Hematopoietic multipotent progenitor cell (in vitro differentiated cells): ENCODE data around the gene COMMD3. TPM values are rescaled to one million over a fixed set of nuclear protein-coding genes. Genes with fewer than 3 reads are reported as not detected.

Experiments
- DNase-seq, 3 donors: peaks; one replicate each; pipeline ENCODE4 v3.0.0-alpha.2; 2011 to 2015; ENCODE audit warnings: low read depth in 2 of 3, low spot score in 2 of 3
- total RNA-seq: library from RNA; depleted of rRNA; stranded (reverse); fragments of >200 nt; gene quantifications from one replicate; pipeline ENCODE4 v1.2.3, GENCODE V29; 2012

COMMD3 gene
- total RNA-seq, 1 donor: 19.7 TPM

- DNase-seq: no peak
Measured at GRCh38 chr10:22319547-22319979, 3.4 kb downstream of the COMMD3 start.

- peak in 1 of 3 donors; percentile 40 for DNase-seq
Measured at GRCh38 chr10:22319980-22320558, 3.9 kb downstream of the COMMD3 start.

DNA sequence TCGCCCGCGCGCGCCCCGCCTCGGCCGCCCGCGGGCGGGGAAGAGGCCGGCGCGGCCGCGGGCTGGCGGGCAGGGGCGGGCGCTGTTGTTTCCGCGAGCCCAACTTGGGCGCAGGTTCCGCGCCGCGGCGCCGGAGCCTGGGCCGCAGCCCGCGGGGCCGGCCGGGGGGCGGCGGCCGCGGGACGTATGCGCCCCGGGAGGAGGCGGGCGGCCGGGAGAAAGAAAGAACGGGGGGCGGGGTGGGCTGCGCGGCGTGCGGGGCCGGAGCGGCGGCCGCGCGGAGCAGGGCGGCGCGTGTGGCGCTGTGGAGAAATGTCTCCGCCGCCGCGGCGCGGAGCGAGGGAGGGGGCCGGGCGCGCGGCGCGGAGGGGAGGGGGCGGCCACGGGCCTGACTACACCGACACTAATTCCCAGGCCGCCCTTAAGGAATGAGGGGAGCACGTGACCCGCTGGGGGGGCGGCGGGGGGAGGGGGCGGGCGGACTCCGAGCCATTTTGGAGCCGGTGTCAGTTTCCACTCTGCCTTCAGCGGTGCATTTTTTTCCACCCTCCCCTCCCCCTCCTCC is 4.5 kb downstream of the COMMD3 start, which contains the start of gene BMI1:
Gene BMI1, plus strand, starts transcription at position 509 of the 565 bp plus-strand sequence. CDS start 5,351 bp downstream, outside the sequence.
- peak in 2 of 3 donors; percentile 78 to 86 for DNase-seq

- DNase-seq: peak in 1 of 3 donors; percentile 69
Measured at GRCh38 chr10:22321156-22321923, 5.2 kb downstream of the COMMD3 start.

DNA sequence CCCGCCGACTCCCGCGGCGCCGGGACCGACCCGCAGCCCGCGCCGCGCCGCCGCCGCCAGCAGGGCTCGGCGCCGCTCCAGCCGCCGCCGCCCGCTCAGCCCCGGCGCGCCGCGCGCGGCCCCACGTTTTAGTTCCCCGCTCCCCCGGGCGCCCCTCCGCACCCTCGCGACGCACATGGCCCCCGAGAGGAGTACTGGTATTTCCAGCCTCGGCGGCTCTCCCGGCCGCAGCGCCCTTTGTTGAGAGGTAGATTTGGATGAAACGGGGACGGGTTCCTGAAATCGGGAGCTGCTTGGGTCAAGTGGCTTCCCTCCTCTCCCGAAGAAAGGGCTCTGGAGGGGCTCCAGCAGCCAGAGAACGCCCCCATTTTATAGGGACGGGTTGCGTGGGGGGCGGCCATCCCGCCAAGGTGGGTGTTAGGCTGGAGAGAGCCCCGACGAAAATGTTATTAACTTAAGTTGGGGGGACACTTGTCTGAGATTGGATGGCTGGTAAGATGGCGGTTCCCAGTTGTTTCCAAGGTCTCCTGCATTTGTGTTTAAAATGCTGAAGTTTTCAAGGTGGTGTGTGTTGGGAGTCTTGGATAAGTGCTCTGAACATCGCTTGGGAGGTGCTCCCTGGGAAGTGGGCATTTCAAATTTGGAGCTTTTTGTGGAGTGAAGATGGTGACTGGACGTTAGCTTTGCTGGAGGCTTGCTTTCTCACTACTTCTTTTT is 5.9 kb downstream of the COMMD3 start:
- DNase-seq: no peak

DNA sequence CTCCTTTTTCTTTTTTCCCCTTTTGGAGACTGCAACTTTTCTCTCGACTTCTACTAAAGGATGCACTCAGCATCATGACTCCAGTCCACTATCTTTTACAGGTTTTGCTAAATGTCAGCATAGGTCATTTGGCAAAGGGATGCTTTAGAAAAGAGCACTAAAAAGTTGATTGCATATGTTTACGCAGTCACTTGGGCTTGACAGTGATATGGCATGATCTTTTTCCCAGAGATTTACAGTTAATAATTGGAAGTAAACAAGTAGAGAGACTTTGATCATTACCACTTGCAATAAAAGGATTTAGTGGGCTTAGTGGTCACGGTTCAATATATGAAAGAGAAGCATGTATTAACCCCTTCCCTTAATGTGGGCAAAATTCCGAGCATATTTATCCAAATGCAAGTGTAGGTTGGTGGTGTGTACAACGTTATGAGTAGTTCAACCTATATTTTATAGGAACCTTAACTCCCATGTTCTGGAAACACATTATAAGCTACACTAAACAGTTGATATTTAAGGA is 6.5 kb downstream of the COMMD3 start:
- no peak for DNase-seq

DNA sequence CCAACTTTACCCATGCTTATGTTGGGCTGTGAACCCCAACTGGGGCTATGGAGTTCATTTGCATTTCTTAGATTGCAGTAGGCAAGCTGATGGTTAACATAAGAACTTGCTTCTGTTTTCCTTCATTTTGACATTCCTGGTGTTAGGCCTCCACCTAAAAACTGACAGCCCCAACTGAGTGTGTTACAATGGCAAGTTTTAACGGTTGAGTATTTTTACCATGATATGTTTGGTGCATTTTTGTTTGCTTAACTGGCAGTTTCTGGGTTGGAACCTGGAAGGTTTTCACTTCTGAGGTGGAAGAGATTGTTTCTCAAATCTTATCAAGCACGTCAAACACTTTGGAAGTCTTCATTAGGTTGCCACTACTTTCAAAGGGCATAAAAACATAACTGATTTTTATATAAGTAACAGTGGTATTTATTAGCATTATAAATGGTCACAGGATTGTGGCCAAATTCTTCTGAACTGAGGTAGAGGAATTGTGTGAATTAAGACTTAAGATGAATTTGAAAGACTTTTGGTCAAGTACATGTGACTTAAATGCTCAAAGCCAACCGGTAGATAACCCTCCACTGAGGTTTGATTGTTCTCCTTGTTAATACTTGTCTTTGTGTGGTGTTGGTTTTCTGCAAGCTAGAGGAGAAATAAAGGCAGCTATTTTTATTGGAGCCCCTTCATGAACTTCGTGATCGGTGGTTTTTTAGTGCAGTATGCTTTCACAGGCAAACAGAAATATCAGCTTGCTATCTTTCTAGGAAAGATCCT is 7.5 kb downstream of the COMMD3 start:
- no peak for DNase-seq

DNA sequence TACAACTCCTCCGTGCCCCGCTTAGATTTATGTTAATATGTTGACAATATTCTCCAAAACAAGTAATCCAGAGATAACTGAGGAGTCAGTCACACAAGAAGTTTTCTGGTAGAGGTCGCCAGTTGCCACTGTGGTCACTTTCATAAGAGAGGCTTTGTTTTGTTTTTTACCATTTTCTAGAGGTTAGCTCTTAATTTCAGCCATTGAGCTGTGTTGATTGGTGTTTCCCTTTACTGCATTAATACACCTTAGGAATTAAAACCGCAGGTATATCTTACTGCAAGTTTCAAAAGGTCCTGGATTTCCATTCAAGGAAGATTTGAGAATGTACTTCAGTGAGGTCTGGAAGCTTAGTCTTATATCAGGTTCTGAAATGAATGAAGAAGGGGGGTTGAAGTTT is 8.2 kb downstream of the COMMD3 start:
- DNase-seq: no peak

DNA sequence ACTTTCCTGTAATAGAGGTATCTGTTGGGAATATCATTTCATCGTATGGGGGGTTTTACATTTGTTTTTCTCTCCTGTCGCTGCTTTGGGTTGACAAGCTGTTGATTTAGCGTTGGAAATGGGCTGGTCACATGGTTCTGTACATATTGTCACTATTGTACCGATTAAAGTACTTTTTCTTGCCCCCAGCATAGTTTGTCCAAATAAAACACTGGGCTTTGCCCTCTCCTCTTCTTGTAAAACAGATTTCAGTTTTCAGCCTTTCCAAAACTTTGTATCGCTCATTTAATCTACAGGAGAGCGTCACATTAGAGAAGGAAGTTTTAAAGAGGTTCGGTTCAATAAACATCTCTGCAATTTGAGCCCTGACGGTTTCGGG is 8.7 kb downstream of the COMMD3 start:
- no peak for DNase-seq

- DNase-seq: peak in 2 of 3 donors; percentile 81 to 85
Measured at GRCh38 chr10:22325272-22326144, 9.3 kb downstream of the COMMD3 start.

- no peak for DNase-seq
Measured at GRCh38 chr10:22326145-22326702, 10.0 kb downstream of the COMMD3 start.

DNA sequence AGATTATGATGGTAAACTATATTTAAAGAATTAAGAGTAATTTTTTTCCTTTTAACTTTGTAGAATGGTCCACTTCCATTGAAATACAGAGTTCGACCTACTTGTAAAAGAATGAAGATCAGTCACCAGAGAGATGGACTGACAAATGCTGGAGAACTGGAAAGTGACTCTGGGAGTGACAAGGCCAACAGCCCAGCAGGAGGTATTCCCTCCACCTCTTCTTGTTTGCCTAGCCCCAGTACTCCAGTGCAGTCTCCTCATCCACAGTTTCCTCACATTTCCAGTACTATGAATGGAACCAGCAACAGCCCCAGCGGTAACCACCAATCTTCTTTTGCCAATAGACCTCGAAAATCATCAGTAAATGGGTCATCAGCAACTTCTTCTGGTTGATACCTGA is 13.0 kb downstream of the COMMD3 start:
- DNase-seq: no peak

DNA sequence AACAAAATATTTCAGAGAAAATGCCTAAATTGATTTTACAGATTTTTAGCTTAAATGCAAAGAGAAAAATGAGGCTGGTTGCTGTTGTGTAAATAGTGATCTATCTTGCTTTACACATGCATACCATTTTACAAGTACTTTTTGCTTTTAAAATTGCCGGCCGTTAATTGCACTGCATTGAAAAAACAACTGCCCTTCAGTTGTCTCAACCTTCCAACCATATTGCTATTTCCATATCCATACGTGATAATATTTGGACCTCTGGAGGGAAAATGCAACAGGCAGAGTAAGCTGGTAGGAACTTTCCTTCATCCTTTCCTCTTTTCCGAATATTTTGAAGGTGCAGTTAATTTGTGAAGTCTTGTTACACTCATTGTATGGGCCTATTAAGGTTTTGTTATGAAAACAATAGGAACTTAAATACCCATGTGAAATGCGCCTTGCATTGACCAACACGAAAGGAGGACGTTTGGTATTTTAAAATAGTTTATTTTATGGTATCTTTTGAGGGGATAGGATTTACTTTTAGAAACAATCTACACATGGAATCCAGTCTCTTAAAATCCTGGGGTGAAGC is 16.0 kb downstream of the COMMD3 start:
- no peak for DNase-seq

DNA sequence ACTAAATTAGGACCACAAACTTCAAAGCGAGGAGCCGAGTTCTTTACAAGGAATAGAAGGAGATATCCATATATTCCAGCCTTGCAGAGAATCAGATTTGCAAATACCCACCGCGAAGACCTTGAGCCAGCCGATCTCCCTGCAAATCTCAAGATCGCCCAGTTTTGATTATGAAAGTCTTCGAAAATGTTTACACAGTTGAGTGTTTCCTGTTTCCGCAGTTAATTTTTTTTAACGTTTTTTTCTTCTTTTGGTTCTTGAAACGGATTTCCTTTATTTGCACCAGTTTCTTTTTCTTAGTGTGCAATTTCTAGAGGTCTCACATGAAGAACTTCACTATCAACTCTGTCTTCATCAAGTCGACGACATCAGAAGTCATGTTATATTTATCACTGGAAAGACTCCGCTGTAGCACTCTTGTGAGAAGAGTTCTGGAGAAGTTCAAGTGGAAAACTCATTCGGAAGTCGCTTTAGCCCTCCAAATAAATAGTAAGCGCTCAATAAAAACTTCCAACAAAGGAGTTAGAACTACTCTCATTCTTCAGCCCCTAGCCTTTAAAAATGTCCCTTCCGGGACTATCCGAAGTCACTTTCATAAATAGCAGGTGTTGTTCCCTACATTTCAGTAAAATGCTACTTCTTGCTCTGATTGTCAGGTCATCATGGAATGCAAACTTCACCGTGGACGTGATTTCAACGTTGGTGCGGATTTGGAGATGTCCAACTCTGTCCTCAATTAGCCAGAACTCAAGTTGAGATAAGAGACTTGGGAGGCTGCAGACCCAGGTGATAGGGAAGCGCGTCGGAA is 17.2 kb downstream of the COMMD3 start:
- no peak for DNase-seq

GRCh38 chr10:22333975-22334282 is 17.7 kb downstream of the COMMD3 start:
- no peak for DNase-seq

- no peak for DNase-seq
Measured at GRCh38 chr10:22334414-22335172, 18.4 kb downstream of the COMMD3 start.
